Right cardiac atrium (tissue), 5 donors: ENCODE data around the gene MTRR. TPM values are rescaled to one million over a fixed set of nuclear protein-coding genes. Genes with fewer than 3 reads are reported as not detected.
"Not testable (repeated sequence)": the region's sequence is repeated elsewhere in the genome, so short reads cannot be mapped to it uniquely, and the experiment has no call there.

Experiments used
- ATAC-seq, 2 donors: fragments of 200-7000 bp; cut with Tn5 transposase; one replicate each; pipeline versions ENCODE4 v1.8.0 to v1.9.1; 2020; ENCODE audit warnings: moderate library complexity in 2 of 2, mild to moderate bottlenecking in 1 of 2
- DNase-seq, 3 donors: peaks; one replicate each; pipeline ENCODE4 v3.0.0-alpha.2; 2020
- H3K27ac ChIP-seq: one replicate; pipeline ENCODE4 v1.5.1; 2013; ENCODE audit warnings: mild to moderate bottlenecking, low read length, control low read depth, moderate library complexity
- H3K27me3 ChIP-seq: one replicate; pipeline ENCODE4 v1.6.1; 2013; ENCODE audit not compliant: control insufficient read depth, insufficient read depth
- H3K4me1 ChIP-seq: one replicate; pipeline ENCODE4 v1.6.1; 2013; ENCODE audit warnings: low read length; ENCODE audit not compliant: control insufficient read depth, insufficient read depth
- H3K4me3 ChIP-seq: one replicate; pipeline ENCODE4 v1.5.1; 2013; ENCODE audit warnings: low read length, control low read depth
- H3K9me3 ChIP-seq: one replicate; pipeline ENCODE4 v1.6.1; 2013; ENCODE audit warnings: low read length; ENCODE audit not compliant: control insufficient read depth
- WGBS: extraction: QIAGEN DNeasy Blood & Tissue Kit; methylation state at CpG from one replicate; pipeline ENCODE4 v1.1.7; 2013; 5-methylcytosine and 5-hydroxymethylcytosine counted together
- intact Hi-C, 4 donors: fragments of 100-400 bp; cut with DNase I; formaldehyde crosslinking; loops; one replicate each; pipeline versions ENCODE4 v1.11.0 to v1.14.0; 2022 to 2023
- polyA plus RNA-seq: library from polyadenylated mRNA; stranded (reverse); fragments of 200-250 nt; gene quantifications from one replicate; pipeline ENCODE4 v1.2.3, GENCODE V29; 2013
- total RNA-seq, 4 donors: library from RNA; stranded (reverse); fragmentation: NEBNext Ultra II Directional; extraction: Animal tissue kit (Norgen Biotek cat#: 25700); gene quantifications; one replicate each; pipeline ENCODE4 v1.2.1, GENCODE V29; 2021
- donor health status: healthy with polysubstance abuse.
- donor health status: DM: no; HTN: yes; CAD: no.
- donor health status: DM: no; HTN: no; CAD: no.
- donor health status: DM: no; HTN: yes; CAD: no; lungs with severe emphysema.
- donor health status: DM: yes; HTN: yes; CAD: no.

Gene MTRR
- total and polyA plus RNA-seq, 5 donors, result 15.0 to 41.1 (median 30.8) TPM

DNA sequence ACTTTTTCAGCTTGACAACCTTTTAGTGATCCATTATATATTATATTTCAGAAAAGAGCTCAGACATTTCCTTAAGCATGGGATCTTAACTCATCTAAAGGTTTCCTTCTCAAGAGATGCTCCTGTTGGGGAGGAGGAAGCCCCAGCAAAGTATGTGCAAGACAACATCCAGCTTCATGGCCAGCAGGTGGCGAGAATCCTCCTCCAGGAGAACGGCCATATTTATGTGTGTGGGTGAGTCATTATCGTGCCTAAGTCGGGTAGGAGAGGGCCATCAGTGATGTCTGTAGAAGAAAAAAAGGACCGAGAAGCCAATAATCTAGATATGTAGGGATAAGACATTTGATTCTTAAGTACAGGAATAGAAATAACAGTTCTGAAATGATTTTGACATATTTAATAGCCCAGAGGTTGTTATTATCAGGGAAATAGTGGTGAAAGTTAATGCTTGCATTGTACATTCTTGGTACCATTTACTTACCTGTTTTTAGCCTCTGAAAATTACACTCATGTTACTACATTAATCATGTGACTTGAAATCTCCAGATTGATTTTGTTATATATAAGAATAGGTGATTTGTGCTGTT lies 28.2 kb downstream of the MTRR start:
- intact Hi-C loops, result no loop called here
- DNase-seq, result peak in 2 of 3 donors; percentile 19 to 35
- Histone ChIP-seq H3K4me1 (no peaks in the 10 kb centered on the region), H3K9me3 (peaks cover 4% of the 10 kb centered on the region), H3K4me3 (no peak overlapping the region), H3K27me3 (no peaks in the 10 kb centered on the region), H3K27ac (no peak overlapping the region)
- ATAC-seq, result no peak
- 65% methylated on average over 5 of the region's 5 CpGs for WGBS

GRCh38 chr5:7902201-7902600 lies 33.3 kb downstream of the MTRR start:
- Histone ChIP-seq H3K4me1 (no peaks in the 10 kb centered on the region), H3K4me3 (no peak overlapping the region), H3K27ac (no peak overlapping the region), H3K9me3 (peaks cover 4% of the 10 kb centered on the region), H3K27me3 (no peaks in the 10 kb centered on the region)
- DNase-seq, result no peak
- ATAC-seq, result no peak
- 80% methylated on average over 3 of the region's 3 CpGs for WGBS
- intact Hi-C loops, result no loop called here

GRCh38 chr5:7902666-7903625 lies 34.0 kb downstream of the MTRR start:
- Histone ChIP-seq H3K27ac (no peak overlapping the region), H3K9me3 (peaks cover 4% of the 10 kb centered on the region), H3K4me1 (no peaks in the 10 kb centered on the region), H3K27me3 (no peaks in the 10 kb centered on the region), H3K4me3 (no peak overlapping the region)
- intact Hi-C loops, result no loop called here
- 84% methylated on average over 9 of the region's 9 CpGs for WGBS
- DNase-seq, result no peak
- ATAC-seq, result no peak

DNA sequence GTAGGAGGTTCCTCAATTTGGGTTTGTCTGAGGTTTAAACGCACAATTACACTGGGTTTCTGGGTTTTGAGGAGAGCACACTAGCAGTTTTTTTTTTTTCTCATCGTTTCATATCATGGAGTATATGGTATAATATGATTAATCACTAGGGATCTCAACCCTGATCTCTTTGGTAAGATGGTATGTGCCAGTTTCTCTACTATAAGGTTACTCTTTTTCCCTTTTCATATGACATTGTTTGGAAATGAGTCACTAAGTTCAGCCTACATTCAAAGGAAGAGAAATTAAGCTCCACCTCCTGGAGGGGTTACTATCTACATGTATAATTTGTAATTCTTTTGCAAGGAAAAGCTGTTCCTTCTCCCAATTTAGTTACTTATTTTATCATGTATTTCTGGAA lies 35.2 kb downstream of the MTRR start:
- Histone ChIP-seq H3K27me3 (no peaks in the 10 kb centered on the region), H3K27ac (no peak overlapping the region), H3K4me1 (no peaks in the 10 kb centered on the region), H3K4me3 (no peak overlapping the region), H3K9me3 (peaks cover 7% of the 10 kb centered on the region)
- intact Hi-C loops, result no loop called here
- no peak for ATAC-seq
- 91% methylated on average over 2 of the region's 2 CpGs for WGBS
- no peak for DNase-seq

- DNase-seq (no peak), ATAC-seq (no peak)
- 96% methylated on average over 1 of the region's 1 CpG for WGBS
- Histone ChIP-seq H3K4me3 (no peak overlapping the region), H3K27me3 (no peaks in the 10 kb centered on the region), H3K9me3 (peaks cover 4% of the 10 kb centered on the region), H3K4me1 (no peaks in the 10 kb centered on the region), H3K27ac (no peak overlapping the region)
- intact Hi-C loops, result no loop called here
Observed at GRCh38 chr5:7907612-7908011, 38.7 kb downstream of the MTRR start.

GRCh38 chr5:7908317-7908716 lies 39.4 kb downstream of the MTRR start:
- Histone ChIP-seq H3K27me3 (no peaks in the 10 kb centered on the region), H3K4me3 (no peak overlapping the region), H3K27ac (no peak overlapping the region), H3K4me1 (no peaks in the 10 kb centered on the region), H3K9me3 (peaks cover 4% of the 10 kb centered on the region)
- ATAC-seq (no peak), DNase-seq (no peak)
- WGBS, result 100% methylated on average over 1 of the region's 1 CpG
- intact Hi-C loops, result no loop called here

DNA sequence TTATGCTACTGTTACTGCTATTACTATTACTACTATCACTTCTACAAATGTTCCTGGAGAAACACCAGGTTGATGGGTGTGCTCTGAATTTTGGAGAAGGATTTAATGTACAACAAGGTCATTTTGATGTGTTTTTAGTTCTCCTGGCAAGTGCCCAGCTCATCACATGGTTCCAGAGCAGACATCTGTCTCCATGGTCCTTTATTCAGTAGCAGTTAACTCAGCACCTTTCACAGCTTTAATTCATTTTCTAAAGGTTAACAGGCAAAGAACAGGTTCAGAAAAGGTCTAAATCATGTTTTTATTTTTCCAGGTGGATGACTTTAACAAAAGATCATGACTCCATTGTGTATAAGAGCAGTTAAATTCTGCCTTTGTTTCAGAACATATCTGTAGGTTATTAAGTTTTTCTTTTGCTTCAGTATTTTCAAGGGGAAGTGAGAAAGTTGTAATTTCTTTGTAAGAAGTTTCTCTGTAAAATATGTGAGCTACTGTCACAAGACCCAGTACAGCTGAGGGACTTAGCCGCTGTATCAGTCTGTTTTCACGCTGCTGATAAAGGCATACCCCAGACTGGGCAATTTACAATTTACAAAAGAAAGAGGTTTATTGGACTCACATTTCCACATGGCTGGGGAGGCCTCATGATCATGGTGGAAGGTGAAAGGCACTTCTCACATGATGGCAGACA lies 41.9 kb downstream of the MTRR start:
- H3K4me1 ChIP-seq, result no peaks in the 10 kb centered on the region
- WGBS, result 97% methylated on average over 2 of the region's 2 CpGs
- intact Hi-C loops, result no loop called here
- H3K27me3 ChIP-seq, result no peaks in the 10 kb centered on the region
- no peak for ATAC-seq
- H3K4me3 ChIP-seq, result no peak overlapping the region
- H3K27ac ChIP-seq, result no peak overlapping the region
- no peak for DNase-seq
- H3K9me3 ChIP-seq, result peaks cover 6% of the 10 kb centered on the region

- ATAC-seq, H3K9me3 ChIP-seq, H3K4me1 ChIP-seq, DNase-seq, H3K27ac ChIP-seq, intact Hi-C loops, H3K27me3 ChIP-seq, H3K4me3 ChIP-seq: not testable (repeated sequence)
- 78% methylated on average over 3 of the region's 3 CpGs for WGBS
Observed at GRCh38 chr5:7911429-7911771, 42.5 kb downstream of the MTRR start.

DNA sequence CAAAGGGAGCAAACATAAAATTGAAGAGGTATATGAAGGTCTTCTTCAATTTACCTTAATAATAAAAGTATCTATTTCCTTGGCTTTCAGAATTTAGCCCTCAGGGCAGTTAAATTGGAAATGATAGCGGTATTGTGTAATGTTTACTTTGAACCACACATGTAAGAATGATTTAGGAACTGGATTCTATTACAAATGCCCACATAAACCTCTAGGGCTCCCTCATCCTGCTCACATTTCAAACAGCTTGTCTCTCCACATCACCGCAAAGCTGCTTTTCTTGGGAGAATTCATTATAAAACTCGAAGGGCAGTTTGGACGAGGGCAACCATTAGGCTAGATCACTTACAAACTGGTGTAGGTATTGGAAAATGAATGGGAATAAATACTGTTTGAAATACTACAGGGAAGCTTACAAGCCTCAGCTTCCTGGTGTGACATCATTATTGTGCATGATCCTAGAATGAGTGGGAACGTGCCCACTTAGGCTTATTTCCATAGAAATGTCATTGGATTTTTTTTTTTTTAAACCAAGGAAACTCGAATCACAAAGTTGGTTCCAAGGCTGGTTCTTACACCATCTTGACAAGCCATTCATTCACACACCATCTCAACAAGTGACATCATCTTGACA lies 47.3 kb downstream of the MTRR start:
- Histone ChIP-seq H3K27ac (no peak overlapping the region), H3K27me3 (no peaks in the 10 kb centered on the region), H3K4me1 (no peaks in the 10 kb centered on the region), H3K9me3 (peaks cover 2% of the 10 kb centered on the region), H3K4me3 (no peak overlapping the region)
- 75% methylated on average over 6 of the region's 6 CpGs for WGBS
- no peak for ATAC-seq
- DNase-seq, result no peak
- intact Hi-C loops, result no loop called here

DNA sequence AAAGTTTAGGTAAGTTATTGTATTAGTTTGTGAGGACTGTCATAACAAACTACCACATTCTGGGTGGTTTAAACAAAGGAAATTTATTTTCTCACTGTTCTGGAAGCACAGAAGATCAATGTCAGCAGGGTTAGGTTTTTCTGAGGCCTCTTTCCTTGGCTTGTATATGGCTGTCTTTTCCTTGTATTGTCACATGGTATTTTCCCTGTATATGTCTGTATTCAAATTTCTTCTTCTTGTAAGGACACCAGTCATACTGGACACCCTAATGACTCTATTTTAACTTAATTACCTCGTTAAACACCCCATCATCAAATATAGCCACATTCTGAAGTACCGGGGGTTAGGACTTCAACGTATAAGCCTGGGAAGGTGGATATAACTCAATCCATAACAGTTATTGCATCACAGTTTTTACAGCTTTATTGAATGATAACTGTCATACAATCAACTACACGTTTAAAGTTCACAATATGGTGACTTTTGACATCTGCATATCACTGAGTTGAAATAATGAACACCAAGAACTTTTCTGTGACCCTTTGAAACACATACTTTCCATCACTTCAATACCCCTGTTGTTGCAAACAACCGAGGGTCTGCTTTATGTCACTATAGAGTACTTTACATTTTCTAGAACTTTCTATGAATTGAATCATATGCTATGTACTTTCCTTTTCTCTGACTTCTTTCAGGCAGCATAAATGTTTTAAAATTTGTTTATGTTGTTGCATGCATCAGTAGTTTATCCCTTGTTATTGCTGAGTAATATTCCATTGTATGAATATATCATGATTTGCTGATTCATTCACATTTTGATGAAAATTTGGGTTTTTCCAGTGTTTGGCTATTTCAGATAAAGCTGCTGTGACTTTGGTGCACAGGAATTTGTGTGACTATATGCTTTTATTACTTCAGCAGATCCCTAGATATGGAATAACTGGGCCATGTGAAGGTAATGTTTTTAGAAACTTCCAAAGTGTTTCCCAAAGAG lies 48.5 kb downstream of the MTRR start:
- WGBS, result 61% methylated on average over 5 of the region's 5 CpGs
- H3K27me3 ChIP-seq, result no peaks in the 10 kb centered on the region
- H3K4me3 ChIP-seq, result no peak overlapping the region
- intact Hi-C loops, result no loop called here
- DNase-seq (no peak), ATAC-seq (no peak)
- H3K27ac ChIP-seq, result no peak overlapping the region
- H3K9me3 ChIP-seq, result peaks cover 2% of the 10 kb centered on the region
- no peaks in the 10 kb centered on the region for H3K4me1 ChIP-seq
